Measurements from ENCODE around the gene TTLL10. TPM values are rescaled to one million over a fixed set of nuclear protein-coding genes. Genes with fewer than 3 reads are reported as not detected.

Gene TTLL10
- polyA plus RNA-seq, 1 donor from 2014 or later = not detected

DNA sequence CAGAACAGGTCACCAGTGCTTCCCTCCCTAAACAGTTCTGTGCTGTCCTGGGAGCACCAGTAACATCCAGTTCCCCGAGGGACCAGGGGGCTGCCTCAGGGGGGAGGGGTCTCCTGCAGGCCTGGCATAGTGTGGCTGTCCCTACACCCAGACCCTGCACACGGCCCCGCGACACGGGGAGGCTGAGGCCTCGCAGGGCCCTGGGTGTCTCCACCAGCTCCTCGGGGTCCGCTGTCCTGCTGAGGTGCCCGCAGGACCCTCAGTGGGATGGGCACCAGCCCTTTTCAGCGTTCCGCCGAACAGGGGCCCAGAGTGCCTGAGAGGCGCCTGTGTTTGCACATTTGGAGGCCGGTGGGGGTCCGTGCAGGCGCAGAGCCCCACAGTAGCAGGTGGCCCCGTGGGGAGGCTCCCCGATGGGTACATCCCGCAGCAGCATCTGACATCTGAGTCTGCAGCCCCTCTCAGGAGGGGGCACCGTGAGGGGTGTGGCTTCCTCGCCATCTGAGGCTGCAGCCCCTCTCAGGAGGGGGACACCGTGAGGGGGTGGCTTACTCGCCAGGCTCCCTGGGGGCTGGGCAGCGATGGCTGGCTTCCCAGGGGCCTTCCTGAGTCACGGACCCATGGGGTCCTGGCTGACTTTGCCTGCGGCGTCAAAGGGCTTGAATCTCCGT, 39.2 kb upstream of the TTLL10 start:
- TF ChIP-seq CTCF (IDR thresholded peaks at IDR 0.05; ENCODE audit: poor library complexity, severe bottlenecking) (no peak), MXI1 (conservative IDR thresholded peaks at IDR 0.05; ENCODE audit: poor library complexity, severe bottlenecking) (no peak), POLR2AphosphoS5 (IDR thresholded peaks at IDR 0.05) (no peak), EZH2 (IDR thresholded peaks at IDR 0.05; ENCODE audit: borderline replicate concordance, insufficient read depth, low read length, poor library complexity, severe bottlenecking) (no peak), EP300 (conservative IDR thresholded peaks at IDR 0.05; ENCODE audit: poor library complexity, severe bottlenecking) (no peak), TAF1 (IDR thresholded peaks at IDR 0.05; ENCODE audit: low read depth) (no peak), REST (IDR thresholded peaks at IDR 0.05; ENCODE audit: borderline replicate concordance) (no peak), RAD21 (conservative IDR thresholded peaks at IDR 0.05) (no peak), SMC3 (conservative IDR thresholded peaks at IDR 0.05; ENCODE audit: poor library complexity) (no peak)
- Histone ChIP-seq H3K27ac (ENCODE audit: low read length) (no peak overlapping the region), H3K36me3 (ENCODE audit: insufficient read depth, low read length) (no peaks in the 10 kb centered on the region), H3K79me2 (replicated peaks; ENCODE audit: insufficient read depth, low read length) (no peaks in the 10 kb centered on the region), H3K9ac (ENCODE audit: low read length) (no peak overlapping the region), H3K9me2 (ENCODE audit: insufficient read depth, low read length) (no peaks in the 10 kb centered on the region), H3K27me3 (ENCODE audit: insufficient read depth, low read depth, low read length) (no peaks in the 10 kb centered on the region), H3K9me3 (ENCODE audit: low read length) (no peaks in the 10 kb centered on the region), H4K20me1 (ENCODE audit: insufficient read depth) (no peaks in the 10 kb centered on the region), H3K4me3 (ENCODE audit: low read length) (no peak overlapping the region), H2AFZ (ENCODE audit: low read depth, low read length) (no peak overlapping the region), H3K4me2 (ENCODE audit: low read length) (no peak overlapping the region), H3F3A (ENCODE audit: insufficient read depth, low read length, poor library complexity, severe bottlenecking) (no peaks in the 10 kb centered on the region)

GRCh38 chr1:1135339-1136136, 38.1 kb upstream of the TTLL10 start:
- TF ChIP-seq TAF1 (IDR thresholded peaks at IDR 0.05; ENCODE audit: low read depth) = no peak
- no peak for TF ChIP-seq EZH2 (IDR thresholded peaks at IDR 0.05; ENCODE audit: borderline replicate concordance, insufficient read depth, low read length, poor library complexity, severe bottlenecking)
- TF ChIP-seq POLR2AphosphoS5 (IDR thresholded peaks at IDR 0.05) = no peak
- no peak for TF ChIP-seq RAD21 (conservative IDR thresholded peaks at IDR 0.05)
- TF ChIP-seq CTCF (IDR thresholded peaks at IDR 0.05; ENCODE audit: poor library complexity, severe bottlenecking) = no peak
- no peak for TF ChIP-seq MXI1 (conservative IDR thresholded peaks at IDR 0.05; ENCODE audit: poor library complexity, severe bottlenecking)
- TF ChIP-seq EP300 (conservative IDR thresholded peaks at IDR 0.05; ENCODE audit: poor library complexity, severe bottlenecking) = no peak
- no peak for TF ChIP-seq REST (IDR thresholded peaks at IDR 0.05; ENCODE audit: borderline replicate concordance)
- TF ChIP-seq SMC3 (conservative IDR thresholded peaks at IDR 0.05; ENCODE audit: poor library complexity) = no peak
- no peaks in the 10 kb centered on the region for H3K9me2 ChIP-seq (ENCODE audit: insufficient read depth, low read length)
- no peaks in the 10 kb centered on the region for H3K27me3 ChIP-seq (ENCODE audit: insufficient read depth, low read depth, low read length)
- no peaks in the 10 kb centered on the region for H3K79me2 ChIP-seq (replicated peaks; ENCODE audit: insufficient read depth, low read length)
- no peaks in the 10 kb centered on the region for H3K36me3 ChIP-seq (ENCODE audit: insufficient read depth, low read length)
- H3K27ac ChIP-seq (ENCODE audit: low read length) = no peak overlapping the region
- H4K20me1 ChIP-seq (ENCODE audit: insufficient read depth) = no peaks in the 10 kb centered on the region
- H3F3A ChIP-seq (ENCODE audit: insufficient read depth, low read length, poor library complexity, severe bottlenecking) = no peaks in the 10 kb centered on the region
- H2AFZ ChIP-seq (ENCODE audit: low read depth, low read length) = no peak overlapping the region
- no peaks in the 10 kb centered on the region for H3K9me3 ChIP-seq (ENCODE audit: low read length)
- H3K4me3 ChIP-seq (ENCODE audit: low read length) = no peak overlapping the region
- no peak overlapping the region for H3K9ac ChIP-seq (ENCODE audit: low read length)
- no peak overlapping the region for H3K4me2 ChIP-seq (ENCODE audit: low read length)
